AG08395 (cell line): ENCODE measurements around the gene WDR27.
"Not testable (repeated sequence)": the region's sequence is repeated elsewhere in the genome, so short reads cannot be mapped to it uniquely, and the experiment has no call there.

ENCODE experiments used
- DNase-seq: peaks from one replicate; pipeline ENCODE4 v3.0.0; 2012; ENCODE audit warnings: mixed read lengths, low spot score

WDR27 gene

DNA sequence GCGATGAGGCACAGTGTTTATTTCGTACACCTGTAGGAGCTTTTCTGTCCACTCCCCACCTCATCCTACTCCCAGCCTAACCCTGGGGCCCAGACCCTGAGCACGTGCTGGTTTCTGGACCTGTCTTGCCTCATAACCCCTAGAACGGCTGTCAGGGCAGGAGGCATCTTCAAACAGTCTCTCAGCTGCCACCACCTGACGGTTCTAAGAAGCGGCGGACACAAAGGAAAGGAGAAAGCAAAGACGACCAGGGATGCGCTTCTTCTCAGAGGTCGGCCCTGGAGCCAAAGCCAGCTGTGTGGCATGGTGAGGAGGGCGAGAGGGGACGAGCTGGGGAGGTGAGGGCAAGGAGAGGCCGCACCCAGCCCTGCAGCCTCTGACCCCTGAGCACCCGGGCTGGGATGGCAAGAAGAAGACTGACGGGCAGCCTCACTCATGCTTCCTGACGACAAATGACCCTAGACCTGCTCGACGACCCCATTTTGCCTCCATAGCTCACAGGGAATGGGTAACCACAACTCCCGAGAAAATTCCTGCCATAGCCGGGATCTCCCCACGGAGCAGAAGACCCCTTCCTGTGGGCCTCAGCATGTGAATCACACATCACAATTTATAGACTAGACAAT, 62.1 kb downstream of the WDR27 start:
- DNase-seq, result no peak

DNA sequence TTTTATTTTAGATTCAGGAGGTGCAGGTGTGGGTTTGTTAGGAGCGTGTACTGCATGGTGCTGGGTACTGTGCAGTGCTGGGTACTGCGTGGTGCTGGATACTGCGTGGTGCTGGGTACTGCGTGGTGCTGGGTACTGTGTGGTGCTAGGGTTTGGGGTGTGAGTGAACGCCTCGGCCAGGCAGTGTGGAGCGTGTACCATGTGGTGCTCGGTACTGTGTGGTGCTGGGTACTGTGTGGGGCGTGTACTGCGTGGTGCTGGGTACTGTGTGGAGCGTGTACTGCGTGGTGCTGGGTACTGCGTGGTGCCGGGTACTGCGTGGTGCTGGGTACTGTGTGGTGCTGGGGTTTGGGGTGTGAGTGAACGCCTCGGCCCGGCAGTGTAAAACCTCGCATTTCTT, 62.9 kb downstream of the WDR27 start:
- no peak for DNase-seq

DNA sequence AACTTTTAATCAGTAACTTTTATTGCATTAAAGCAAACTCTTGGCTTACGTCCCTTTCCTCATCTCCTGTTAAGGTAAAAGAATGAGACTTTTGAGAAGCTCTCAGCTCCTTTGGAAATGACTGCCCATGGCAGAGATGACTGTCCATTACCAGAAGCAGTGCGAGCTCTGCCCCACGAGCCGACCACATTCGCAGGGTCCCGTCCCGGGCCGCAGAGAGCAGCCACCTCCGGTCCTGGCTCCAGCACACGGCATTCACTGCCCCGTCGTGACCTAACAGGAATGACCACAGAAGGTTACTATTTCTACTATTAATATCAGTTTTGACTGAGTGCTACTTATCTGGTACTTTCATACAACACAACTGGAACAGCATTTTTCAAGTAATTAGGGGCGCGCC, 63.4 kb downstream of the WDR27 start:
- DNase-seq, result no peak

DNA sequence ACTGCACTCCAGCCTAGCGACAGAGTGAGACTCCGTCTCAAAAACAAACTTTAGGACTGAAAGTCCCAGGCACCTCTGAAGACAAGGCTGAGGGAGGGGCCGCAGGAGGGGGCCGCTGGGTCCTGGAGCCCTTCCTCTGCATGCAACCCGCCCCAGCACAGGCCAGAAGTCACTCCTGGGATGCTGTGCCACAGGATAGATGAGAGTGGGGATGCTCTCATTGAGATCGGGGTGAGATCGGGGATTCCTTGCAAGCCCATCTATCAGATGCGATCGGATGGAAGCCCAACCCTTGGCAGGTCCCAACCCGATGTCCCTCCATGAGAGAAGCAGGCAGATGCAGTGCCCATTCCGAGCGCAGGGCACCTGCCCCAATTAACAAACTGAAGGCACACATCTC, 66.5 kb downstream of the WDR27 start:
- DNase-seq, result no peak

DNA sequence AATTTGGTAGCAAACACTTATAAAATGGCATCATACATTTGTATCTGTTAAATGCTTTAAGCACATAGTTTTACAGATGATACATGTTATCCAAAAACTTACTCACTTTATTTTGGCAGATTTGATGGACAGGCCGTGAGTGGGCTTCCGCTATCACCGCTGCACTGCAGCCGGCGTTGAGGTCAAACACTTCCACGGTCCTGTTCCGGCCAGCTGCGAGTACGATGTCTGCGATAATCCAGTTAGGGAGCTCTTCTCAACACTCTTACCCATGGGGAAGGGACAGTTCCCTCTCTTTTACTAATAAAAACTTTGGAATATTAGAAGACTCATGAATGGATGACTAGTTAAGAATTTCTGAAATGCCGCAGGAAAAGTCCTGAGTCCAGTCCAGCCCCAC, 69.0 kb downstream of the WDR27 start:
- DNase-seq, result no peak

DNA sequence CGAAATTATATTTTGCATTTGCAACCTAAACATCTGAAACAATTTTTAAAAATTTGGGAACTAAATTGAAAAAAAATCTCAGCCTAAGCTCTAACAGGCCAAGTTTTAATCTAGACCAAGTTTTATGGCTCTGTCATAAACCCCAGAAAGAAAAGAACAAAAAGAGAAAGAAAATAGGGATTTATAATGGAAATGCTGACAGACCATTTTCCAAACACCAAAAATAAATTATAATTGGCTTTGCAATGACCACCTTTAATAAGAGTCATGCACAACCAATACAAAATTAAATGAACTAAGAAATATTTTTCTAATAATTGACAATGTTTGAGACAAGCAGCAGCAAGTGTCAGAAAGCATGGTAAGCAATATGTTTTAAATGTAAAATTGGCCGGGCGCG, 72.6 kb downstream of the WDR27 start:
- no peak for DNase-seq

DNA sequence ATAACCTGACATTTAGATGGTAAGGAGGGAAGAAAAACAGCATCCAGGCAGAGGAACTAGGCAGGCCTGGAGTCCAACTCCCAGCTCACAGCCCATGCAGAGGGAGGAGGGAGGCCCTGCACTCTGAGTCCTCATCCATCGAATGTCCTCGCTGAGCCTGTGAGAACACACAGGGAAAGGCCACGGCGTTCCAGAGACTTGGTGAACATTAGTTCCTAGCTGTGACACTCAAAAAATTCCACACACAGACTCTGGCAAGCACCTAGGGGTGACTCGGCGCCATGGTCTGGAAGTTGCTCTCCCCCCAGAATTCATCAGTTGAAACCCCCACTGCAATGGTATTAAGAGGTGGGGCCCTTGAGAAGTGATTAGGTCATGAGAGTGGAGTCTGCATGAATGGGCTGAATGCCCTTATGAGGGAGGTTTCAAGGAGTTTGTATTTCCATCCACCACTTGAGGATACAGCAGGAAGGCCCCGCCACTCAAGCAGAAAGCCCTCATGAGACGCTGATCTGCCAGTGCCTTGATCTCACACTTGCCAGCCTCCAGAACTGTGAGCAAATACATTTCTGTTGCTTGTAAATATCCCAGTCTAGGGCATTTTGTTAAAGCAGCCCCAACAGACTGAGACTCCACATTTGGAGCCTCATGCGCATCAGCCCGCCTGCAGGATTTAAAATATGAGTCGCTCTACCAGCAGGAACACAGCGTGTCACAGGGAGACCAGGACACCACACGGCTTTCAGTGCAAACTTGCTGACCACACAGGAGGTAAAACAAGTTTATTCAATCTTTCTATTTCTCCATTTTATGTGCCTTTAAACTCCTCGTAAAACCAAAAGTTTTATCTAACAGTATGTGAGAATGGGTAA, 73.9 kb downstream of the WDR27 start:
- DNase-seq, result no peak

DNA sequence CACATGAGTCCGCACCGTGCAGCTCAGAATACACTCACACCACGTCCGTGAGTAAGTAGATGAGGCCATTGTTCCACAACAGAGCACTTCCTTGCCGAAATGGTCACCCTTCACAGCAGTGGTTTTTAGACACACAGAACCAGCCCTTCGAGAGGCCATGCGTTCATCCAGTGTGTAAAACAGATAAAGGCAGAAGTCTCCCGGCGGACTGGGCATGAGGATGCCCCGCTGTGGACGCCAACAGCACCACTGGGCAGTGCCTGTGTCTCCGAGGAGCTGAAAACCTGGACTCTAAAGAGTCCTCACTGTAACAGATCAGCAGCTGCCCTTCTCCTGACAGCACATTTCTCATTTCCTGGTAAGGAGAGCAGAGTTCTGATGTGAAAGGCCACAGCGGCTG, 75.2 kb downstream of the WDR27 start:
- DNase-seq, result no peak

DNA sequence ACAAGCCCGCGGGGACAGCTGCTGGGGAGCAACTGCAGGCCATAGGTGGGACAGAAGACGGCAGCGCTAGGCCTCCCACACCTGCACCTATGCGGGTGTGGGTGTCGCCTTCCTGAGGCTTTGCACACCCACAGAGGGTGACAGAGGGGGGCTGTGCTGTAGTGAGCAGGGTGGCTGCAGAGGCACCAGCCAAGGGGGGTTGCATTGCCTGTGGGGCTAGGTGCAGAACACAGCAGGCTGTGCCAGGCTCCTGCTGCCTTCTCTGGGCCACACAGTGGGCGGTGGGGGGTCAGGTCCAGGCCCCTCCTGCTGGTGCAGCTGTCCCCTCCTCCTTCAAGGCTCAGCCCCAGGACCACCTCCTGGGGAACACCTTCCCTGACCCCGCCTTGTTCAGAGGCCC, 75.7 kb downstream of the WDR27 start:
- no peak for DNase-seq

DNA sequence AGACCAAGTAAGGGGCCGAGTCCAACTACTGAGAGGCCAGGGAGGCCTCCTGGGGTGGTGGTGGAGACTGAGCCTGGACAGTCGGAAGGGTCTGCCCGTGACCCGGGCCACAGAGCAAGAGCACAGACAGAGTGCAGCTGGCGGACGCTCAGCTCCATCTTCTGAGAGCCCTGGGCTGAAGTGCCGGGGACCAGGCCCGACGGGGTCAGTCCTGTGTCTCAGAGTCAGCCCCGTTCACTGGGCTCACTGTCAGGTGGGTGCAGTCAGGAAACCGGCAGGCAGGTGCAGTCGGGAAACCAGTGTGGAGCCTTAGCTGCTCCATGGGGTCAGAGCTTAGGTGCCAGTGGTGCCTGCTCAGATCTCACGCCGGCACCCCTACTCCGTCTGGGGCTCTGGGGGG, 76.5 kb downstream of the WDR27 start:
- no peak for DNase-seq

DNA sequence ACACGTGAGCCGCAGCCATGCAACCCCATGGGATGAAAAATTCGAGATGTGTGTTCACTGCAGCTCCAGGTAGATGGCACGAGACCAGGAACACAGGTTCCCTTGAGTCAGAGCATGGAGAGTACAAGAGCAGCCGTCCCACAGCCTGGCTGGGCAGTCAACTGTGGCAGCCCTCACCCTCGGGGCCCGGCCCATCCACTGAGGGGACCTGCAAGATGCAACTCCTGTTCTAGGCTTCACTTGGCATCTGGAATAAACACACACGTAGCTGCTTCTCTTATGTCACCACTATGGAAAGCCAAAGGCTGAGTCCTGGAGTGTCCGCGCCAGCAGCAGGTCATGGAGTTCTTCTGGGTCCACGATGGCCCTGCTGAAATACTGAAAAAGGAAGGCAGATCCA, 77.0 kb downstream of the WDR27 start:
- DNase-seq, result no peak

DNA sequence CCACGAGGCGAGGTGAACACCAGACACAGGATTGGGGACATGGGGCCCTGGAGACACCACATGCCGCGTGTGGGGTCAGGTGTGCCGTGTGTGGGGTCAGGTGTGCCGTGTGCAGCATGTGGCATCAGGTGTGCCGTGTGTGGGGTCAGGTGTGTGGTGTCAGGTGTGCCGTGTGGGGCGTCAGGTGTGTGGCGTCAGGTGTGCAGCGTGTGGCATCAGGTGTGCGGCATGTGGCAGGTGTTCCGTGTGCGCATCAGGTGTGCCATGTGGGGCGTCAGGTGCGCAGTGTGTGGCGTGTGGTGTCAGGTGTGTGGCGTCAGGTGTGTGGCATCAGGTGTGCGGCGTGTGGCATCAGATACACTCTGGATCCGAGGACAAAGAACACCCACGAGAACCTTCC, 77.9 kb downstream of the WDR27 start:
- DNase-seq, result no peak

DNA sequence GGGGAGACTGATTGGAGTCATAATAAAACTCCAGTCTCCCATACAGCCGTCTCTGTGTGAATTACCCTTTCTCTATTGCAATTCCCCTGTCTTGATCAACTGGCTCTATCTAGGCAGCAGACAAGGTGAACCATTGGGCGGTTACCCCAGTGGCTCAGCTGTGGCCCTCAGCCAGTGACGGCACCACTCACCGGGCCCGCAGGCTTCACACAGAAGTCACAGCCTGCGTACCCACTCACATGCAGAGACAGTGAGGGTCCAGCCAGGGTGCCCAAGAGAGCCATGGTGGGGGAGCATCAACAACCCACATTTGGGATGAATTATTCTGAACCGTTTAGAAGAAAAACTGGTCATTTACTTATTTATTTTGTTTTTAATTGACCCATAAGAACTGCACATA, 78.5 kb downstream of the WDR27 start:
- DNase-seq, result no peak

DNA sequence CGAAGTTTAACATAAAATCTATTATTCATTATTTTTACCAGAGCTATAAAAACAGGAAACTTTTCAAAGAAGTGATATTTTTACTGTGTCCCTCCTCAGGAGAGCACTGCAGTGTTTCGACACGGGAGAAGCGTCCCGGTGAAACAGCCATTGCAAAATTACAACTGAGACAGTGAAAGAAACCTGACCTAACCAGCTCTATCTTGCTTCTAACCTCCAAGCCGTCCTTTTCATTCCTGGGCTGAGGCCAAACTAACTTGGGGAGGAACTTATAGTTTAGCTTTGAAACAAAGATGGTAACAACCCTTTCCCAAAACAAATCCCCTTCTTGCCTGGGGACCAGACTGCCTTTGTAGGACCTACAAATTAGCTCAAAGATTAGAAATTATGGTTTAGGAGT, 79.2 kb downstream of the WDR27 start:
- DNase-seq, result no peak

DNA sequence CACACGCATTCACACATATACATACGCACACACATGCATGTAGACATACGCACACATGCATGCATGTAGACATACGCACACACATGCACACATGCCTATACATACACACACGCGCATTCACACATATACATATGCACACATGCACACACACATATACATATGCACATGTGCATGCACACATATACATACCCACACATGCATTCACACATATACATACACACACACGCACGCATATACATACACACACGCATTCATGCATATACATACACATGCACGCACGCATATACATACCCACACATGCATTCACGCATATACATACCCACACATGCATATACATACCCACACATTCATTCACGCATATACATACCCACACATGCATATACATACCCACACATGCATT, 80.5 kb downstream of the WDR27 start:
- DNase-seq, result no peak

DNA sequence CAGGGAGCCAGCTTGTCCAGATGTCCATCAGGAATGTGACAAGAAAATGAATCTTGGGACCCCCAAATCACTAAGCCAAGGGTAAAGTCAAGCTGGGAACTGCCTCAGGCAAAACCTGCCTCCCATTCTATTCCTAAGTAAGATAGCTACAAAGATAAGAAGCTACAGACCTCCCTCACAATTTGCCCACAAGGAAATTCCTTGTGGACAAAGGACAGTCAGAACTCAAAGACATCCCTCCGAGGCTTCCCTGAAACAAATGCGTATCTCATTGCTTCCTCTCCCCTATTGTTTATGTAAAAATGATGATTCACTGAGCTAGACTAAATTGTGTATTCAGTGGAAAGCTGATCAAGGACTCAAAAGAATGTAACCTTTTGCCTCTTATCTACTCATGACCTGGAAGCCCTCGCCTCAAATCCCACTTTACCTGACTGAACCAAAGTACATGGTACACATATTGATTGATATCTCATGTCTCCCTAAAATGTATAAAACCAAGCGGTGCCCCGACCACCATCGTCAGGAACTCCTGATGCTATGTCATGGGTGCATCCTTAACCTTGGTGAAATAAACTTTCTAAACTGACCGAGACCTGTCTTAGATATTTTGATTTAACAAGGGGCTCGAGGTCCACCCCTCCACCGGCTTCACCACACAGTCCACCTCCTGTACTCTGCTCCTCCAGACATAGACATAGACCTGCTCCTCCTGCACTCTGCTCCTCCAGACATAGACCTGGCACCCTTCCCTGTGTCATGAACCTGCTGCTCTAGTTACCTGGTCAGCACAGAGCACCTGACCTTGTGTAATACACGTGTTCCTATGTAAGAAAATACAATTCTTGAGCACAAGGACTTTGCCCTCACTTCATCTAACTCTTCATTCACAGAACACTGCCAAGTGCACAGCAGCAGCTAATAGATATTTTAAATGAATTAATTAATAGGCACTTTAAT, 81.4 kb downstream of the WDR27 start:
- DNase-seq, result no peak

DNA sequence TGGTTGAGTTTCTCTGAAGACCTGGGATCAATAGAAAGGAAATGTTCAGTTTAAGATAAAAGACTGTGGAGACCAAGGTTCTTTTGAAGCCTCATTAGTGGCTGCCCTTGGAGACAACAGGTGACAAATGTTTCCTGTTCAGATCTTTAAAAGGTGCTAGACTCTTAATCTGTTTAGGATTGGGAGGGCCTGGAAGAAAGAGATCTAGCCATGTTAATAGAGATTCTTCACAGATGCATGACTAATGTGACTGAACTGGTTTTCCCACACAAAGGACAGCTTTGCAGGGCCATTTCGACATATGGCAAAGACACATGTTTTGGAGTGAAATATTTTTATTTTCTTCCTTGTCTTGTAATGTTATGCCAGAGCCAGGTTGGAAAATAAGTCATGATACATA, 82.2 kb downstream of the WDR27 start:
- DNase-seq, result no peak

DNA sequence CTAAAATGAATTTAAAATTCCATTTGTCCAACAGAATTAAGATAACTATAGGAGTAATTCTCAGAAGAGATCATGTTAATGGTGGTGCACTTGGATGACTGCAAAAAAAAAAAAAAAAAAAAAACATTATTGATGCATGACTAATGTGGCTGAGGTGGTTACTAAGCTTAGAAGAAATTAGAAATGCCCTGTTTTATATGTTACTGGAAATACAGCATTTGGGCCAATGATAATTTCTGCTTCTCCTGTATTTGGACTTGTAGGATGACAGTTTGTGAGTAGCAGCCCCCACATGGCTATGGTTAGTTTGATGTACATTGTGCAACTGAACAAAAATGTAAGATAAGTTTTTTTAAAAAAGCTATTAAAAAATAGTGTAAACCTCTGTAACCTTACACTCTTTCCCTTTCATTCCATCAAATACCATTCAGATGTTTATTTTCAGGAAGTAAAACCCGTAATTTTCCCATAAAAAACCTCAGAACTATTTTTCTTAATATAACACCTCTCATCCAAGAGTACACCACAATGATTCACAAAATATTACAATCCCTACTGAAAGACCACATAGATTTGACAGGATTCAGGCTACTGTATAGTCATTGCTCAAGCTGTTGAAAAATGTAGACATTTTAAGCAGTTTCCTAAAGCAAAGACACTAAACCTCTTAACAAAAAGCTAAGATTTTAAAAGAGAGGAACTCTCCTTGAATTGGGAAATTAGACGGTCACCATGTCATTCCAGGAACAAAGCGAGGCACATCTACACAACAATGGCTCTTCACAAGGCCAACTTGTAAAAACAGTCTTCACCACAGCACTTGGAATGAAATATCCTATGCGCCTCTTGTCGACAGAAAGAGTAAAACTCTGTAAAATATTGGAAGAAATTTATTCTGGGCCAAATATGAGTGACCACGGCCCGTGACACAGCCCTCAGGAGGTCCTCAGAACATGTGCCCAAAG, 83.0 kb downstream of the WDR27 start:
- DNase-seq, result peak; percentile 78

DNA sequence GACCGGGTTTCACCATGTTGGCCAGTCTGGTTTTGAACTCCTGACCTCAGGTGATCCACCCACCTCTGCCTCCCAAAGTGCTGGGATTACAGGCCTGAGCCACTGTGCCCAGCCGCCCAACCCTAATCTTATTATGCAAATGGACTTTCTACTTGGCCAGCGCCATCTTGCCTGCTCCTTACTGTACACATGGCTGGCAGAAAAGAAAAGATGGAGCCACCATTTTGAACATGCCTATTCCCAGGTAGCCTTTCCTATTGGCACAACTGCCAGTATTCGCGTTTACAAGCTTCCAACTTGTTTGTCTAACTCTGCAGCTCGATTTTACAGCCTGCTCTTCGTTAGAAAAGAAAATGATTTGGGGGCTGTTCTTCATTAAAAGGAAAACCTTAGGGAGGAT, 84.3 kb downstream of the WDR27 start:
- no peak for DNase-seq

DNA sequence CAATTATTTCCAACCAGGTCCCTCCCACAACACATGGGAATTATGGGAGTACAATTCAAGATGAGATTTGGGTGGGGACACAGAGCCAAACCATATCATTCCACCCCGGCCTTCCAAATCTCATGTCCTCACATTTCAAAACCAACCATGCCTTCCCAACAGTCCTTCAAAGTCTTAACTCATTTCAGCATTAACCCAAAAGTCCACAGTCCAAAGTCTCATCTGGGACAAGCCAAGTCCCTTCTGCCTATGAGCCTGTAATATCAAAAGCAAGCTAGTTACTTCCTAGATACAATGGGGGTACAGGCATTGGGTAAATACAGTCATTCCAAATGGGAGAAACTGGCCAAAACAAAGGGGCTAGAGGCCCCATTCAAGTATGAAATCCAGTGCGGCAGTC, 93.2 kb downstream of the WDR27 start:
- not testable (repeated sequence) for DNase-seq

DNA sequence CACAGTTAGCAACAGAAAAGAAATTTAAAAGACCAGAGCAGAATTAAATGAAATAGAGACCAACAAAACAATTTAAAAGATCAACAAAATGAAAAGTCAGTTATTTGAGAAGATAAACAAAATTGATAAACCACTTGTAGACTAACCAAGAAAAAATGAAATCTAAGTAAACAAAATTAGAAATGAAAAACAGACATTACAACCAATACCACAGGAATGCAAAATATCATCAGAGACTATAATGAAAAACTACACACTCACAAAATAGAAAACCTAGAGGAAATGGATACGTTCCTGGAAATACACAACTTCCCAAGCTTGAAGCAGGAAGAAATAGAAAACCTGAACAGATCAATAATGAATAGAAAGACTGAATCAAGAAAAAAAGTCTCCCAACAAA, 97.8 kb downstream of the WDR27 start:
- DNase-seq, result no peak

DNA sequence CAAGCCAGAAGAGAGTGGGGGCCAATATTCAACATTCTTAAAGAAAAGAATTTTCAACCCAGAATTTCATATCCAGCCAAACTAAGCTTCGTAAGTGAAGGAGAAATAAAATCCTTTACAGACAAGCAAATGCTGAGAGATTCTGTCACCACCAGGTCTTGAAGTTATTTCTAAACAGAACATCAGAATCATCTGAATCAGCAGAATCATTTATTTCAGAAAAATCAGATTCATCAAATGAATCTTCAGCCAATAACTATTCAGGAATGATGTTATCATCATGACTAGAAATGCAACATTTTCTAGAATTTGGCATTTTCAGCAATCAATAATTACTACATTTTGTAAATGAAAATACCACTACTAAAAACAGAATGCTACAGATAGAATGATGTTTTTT, 100.7 kb downstream of the WDR27 start:
- DNase-seq, result not testable (repeated sequence)
